GM18499 (cell line): ENCODE data around the gene DNLZ.

Experiments
- ATAC-seq: cut with Tn5 transposase; IDR thresholded peaks from one replicate; pipeline ENCODE4 v1.9.1; 2021; ENCODE audit warnings: moderate number of reproducible peaks; ENCODE audit not compliant: insufficient read depth, unreplicated experiment

DNLZ gene

DNA sequence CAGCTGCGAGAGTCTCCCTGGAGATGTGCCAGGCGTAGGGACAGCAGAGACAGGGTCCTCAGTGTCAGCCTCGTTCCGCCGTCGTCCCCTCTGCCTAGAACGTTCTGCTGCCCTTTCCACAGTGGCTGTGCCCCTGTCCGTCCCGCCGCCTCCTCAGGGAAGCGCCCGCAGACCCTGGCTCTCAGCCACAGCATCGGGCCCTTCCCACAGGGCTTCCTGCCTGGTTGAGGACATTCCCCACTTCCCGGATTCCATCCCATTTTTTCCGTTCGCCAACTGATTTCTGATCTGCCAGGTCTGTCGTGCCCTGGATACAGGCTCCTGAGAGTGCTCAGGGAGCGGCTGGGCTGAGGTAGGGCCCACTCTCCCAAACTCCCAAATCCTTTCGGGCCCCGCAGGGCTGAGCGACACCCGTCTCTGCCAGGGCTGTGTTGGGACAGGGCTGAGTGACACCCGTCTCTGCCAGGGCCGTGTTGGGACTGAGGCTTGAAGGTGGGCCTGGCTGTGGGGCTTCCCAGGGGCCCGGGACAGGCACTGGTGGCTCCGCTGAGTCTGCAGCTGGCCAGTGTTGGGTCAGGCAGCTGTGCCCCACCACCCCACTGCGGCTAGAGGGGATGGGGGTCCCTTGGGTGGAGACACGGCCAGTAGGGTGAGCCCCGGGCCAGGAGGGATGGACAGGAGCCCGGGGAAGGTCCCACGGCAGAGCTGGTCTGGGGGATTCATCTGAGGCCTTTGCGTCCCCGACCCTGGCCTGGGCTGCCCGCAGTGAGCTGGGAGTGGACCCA lies 15.9 kb downstream of the DNLZ start:
- ATAC-seq: no peak

DNA sequence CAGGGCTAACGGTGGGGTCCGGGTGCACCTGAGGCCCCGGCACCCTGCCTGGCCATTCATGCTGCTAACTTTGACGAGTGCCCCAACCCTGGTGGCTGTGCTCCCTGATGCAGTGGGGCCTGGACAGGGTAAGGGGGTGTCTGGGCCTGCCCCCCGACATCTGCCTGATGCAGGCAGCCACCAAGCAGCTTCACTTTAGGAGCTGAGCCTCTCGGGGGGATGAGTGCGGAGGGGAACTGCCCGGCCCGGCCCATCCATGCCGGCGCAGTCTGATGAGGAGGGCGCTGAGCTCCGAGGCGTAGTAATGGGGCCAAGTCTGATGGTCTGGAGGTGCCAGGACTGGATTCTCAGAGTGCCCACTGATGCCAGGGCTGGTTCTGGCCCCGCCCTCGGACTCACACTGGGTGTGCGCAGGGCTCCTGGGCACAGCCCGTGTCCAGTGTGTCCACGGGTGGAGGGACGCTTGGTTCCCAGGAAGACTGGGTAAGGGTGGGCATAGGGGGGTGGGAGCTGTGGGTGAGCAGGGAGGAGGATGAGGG lies 16.5 kb downstream of the DNLZ start:
- no peak for ATAC-seq

DNA sequence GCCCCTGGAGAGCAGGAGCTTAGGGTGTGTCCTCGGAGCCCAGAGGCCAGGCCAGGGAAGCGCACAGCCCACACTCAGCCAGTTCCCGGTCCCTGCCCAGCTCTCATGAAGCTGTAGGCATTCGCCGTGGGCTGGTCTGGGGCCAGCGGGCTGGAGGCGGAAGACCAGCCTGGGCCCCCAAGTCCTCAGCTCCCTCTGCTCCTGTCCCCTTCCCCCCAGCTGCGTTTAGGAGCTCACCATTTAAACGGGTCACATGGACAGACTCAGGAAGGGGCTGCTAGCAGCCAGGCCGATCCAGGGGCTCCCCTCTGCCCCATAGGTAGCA lies 17.4 kb downstream of the DNLZ start:
- ATAC-seq: no peak

- no peak for ATAC-seq
Observed at GRCh38 chr9:136345281-136346156, 18.0 kb downstream of the DNLZ start.

DNA sequence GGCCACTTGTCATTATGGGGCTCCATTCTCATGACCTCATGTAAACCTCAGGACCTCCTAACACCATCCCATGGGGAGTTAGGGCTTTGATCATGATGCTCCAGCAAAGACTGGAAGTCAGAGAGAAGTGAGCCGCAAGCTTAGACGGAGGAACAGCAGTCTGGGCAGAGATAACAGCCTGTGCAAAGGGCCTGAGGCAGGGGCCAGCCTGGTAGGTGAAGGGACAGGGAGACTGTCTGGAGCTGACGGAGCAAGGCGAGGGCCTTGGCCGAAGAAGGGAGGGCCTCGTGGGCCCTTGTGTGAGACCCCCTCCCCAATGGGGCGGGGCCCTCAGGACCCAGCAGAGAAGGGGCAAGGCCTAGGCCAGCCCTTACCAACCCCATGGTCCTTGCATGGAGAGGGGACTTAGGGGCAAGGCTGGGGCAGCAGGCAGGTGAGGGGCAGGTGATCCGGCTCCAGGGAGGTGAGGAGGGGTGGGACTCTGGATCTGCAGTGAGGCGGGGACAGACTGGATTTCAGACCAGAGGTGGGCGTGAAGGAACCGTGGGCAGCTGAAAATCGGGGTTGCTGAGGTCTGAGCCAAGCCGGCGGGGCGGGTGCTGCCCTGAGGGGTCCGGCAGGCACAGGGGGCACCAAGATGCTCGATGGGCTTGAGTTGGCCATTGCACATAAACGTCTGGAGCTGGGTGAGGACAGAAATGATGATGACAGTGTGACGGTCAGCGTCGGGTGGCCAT lies 18.8 kb downstream of the DNLZ start:
- no peak for ATAC-seq

GRCh38 chr9:136343884-136344269 lies 19.7 kb downstream of the DNLZ start:
- ATAC-seq: no peak

- no peak for ATAC-seq
Observed at GRCh38 chr9:136343121-136343883, 20.2 kb downstream of the DNLZ start.

DNA sequence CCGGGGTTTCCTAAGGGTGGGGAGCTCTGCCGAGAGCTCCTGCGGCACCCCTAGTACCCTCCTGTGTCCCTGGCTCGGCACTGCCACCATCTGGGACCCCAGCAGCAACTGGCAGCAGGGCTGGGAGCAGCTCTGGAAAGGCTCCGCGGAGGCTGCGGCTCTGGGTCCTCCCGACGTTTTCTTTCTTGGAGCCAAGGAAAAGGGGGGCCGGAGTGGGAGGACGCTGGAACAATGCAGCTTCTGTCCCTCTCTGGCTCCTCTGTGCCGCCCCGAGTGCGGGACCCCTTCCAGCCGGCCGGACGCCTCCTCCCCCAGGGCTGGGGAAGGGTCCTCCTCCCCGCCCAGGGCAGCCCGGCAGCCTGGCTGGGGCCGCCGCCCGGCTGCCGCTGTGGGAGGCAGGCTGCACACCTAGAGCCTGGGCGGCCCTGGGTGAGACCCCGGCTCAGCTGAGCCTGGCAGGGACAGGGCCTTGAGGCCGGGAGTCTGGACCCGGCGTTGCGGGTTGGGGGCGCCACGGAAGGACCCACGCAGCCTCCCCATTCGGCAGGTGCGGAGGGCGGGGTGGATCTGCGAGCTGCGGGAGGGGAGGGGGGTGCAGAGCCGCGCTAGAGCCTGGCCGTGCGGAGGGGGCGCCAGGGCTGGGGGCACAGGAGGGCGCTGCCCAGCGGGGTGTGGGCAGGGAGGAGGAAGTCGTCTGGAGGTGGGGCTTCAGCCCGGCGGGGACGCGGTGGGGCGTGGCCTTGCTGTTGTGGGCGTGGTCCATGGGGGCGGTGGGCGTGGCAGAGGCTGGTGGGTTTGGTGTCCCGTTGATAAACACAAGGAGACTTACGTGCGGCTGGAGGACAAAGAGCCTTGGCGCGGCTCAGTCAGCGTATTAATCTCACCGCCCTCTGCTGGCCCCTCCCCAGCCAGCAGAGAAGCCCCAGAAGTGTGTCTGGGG lies 21.1 kb downstream of the DNLZ start:
- no peak for ATAC-seq

DNA sequence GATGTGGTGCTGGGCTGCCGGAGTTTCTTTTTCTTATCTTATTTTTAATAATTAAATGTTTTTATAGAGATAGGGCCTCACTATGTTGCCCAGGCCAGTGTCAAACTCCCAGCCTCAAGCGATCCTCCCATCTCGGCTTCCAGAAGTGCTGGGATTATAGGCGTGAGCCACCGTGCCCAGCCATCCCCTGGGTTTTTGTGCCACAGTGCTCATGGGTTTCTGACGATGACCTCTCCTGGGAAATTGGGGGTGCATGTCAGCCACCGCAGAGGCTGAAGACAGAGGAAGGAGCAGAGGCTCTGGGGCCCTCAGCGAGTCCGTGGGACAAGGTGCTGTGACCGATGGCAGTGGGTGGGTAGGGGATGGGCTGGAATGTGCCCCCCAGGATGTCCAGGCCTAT lies 21.8 kb downstream of the DNLZ start:
- ATAC-seq: no peak

DNA sequence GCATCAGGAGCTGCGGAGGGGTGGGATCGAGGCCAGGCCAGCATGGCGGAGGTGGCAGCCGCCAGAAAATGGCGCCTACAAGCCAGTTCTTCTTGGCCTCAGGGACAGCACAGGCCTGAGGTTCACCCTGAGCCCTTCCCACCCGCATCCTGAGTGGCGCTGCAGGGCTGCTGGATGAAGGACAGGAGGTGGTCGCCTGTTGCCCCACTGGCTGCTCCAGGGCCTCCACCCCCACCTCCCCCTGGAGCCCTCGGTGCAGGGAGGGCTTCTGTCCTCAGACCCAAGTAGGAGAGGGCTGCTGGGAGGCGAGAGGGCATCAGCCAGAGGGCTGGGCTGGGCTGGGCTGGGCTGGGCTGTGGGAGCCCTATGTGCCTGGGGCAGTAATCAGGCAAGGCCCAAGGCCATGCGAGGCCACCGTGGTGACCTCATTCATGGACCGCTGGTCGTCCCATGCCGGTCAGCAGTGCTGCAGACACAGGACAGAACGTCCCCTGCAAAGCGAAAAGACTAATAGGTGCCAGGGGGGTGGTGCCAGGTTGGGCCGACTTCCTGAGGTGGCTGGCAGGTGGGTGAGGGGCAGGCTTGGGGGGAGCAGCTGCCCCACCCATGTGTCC lies 22.4 kb downstream of the DNLZ start:
- ATAC-seq: no peak

DNA sequence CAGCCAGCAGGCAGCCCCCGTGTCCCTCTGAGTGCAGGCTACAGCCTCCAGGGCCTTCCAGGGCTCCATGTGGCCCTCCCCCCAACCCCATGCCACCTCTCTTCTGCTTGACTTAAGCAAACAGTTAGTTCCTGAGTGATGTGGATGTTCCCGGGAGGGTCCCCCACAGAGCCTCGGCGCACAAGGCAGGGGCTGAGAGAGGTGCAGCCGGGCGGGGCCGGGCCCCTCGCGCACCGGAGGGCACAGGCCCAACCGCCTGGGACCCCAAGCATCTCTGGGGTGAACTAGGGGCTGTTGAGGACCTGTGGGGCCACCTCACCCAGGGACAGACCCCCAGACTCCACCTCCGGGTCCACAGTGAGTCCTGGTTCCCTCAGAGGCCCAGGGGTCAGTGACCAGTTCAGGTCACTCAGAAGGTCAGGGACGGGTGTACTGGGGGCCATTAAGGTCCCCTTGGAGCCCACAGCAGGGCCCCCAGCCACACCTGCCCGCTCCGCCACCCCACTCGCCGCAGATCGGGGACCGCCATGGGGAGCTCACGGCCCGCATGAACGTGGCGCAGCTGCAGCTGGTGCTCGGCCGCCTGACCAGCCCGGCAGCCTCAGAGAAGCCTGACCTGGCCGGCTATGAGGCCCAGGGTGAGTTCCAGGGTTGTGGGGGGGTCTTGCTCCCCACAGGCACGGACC lies 23.0 kb downstream of the DNLZ start:
- ATAC-seq: no peak

- no peak for ATAC-seq
Observed at GRCh38 chr9:136339958-136340310, 23.6 kb downstream of the DNLZ start.

DNA sequence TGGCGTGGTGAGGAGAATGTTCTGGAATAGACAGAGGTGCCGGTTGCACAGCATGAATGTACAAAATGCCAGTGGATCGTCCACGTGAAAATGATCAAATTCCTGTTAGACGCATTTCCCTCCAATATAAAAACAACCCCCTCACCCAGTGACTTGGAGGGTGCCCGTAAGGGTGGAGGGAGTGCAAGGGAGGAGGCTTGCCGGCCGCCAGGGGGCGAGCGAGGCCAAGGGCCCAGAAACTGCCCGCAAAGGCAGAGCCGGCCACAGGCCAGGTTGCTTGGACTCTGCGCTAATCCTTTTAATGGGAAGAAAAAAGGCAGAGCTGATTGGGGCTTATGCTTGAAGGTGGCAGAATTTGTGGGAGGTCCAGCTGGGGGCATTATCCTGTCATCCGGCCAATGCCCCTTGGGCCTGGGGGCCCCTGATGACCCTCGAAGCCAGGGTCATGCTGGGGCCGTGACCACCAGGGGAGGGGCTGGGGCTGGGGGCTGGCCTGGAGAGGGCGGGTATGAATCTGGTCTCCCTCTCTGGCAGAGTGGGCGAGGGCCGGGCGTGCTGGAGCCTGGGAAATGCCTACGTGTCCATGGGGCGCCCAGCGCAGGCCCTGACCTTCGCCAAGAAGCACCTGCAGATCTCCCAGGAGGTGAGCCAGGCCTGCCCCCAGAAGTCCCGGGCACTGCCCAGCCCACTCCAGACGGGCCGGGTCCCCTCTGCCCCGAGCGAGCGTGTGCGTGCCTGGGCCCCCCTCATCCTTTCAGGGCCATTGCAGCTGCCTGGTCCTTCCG lies 24.2 kb downstream of the DNLZ start:
- no peak for ATAC-seq

GRCh38 chr9:136338511-136338910 lies 25.0 kb downstream of the DNLZ start:
- no peak for ATAC-seq

DNA sequence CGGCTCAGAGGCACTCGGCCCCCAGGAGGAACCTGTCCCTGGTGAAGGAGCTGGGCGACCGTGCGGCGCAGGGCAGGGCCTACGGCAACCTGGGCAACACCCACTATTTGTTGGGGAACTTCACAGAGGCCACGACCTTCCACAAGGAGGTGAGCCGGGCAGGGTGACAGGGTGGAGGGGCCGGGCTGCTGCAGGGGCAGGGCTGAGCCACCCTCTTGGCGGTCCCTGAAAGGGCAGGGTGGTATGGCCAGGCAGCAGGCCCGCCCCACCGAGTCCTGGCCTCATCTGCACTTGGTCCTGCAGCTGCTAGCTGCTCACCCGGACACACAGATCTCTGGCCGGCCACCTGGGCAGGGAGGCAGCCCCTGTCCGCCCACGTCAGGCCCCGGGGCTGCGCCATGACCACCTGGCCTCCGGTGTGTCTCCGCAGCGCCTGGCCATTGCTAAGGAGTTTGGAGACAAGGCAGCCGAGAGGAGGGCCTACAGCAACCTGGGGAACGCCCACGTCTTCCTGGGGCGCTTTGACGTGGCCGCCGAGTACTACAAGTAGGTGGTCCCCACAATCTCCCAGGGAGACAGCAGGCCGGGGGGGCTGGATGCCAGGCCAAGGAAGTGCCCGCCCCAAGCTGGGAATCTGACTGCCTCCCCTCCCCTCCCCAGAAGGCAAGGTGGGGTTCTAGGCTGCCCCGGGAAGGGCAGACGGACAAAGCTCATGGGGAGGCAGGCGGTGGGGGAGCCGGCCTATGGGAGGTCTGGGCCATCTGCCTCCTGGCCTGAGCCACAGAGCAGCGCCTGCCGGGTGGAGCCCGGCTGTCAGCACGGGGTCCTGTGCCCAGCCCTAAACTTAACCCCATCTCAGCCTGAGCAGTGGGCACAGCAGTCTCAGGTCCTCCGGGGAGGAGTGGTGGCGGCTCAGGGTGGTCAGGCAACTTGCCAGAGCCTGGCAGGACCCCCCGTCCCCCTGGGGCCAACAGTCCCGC lies 25.8 kb downstream of the DNLZ start:
- ATAC-seq: no peak

DNA sequence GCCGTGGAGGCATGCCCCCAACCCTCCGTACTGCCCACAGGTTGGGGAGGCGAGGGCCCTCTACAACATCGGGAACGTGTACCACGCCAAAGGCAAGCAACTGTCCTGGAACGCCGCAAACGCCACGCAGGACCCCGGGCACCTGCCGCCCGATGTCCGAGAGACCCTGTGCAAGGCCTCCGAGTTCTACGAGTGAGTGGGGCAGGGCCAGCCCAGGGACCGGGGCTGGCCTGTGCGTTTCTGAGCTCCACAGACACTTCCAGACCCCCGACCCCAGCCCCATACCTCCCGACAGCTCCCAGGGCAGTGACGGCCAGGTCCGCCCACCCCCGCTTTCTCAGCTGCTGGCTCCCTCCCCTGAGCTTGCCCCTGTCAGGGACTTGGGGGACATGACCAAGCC lies 26.7 kb downstream of the DNLZ start:
- ATAC-seq: no peak
